ENCODE measurements around the gene PROX1. TPM values are rescaled to one million over a fixed set of nuclear protein-coding genes. Genes with fewer than 3 reads are reported as not detected.

Gene PROX1
- total and polyA plus RNA-seq, 2 of the 4 experiments (the other 2 are of a cell fraction) = under 0.01 to 0.02 TPM

- Histone ChIP-seq H2AK5ac (ENCODE audit: low read depth, low read length) (no peak overlapping the region), H2BK15ac (ENCODE audit: low read depth, low read length) (no peak overlapping the region), H3K79me1 (ENCODE audit: low read depth in 1 of 2, low read length in 2 of 2) (no peaks in the 10 kb centered on the region), H3K9me3 (ENCODE audit: control insufficient read depth, insufficient read depth, low read length) (no peaks in the 10 kb centered on the region), H2BK120ac (ENCODE audit: low read depth, low read length) (no peak overlapping the region), H3K56ac (ENCODE audit: extremely low read depth, insufficient read depth, low read length) (no peak overlapping the region), H3K9ac (ENCODE audit: low read depth, low read length) (no peak overlapping the region), H4K8ac (ENCODE audit: low read depth in 2 of 2, low read length in 2 of 2) (no peak overlapping the region), H2AFZ (replicated peaks; ENCODE audit: low read length, poor library complexity) (no peak overlapping the region), H2BK5ac (ENCODE audit: low read depth, low read length, poor library complexity, severe bottlenecking) (no peak overlapping the region), H3K4ac (ENCODE audit: low read depth, low read length) (no peak overlapping the region), H2BK20ac (ENCODE audit: low read depth, low read length) (no peak overlapping the region), H4K91ac (ENCODE audit: insufficient read depth, low read depth, low read length) (no peak overlapping the region), H4K5ac (ENCODE audit: low read depth, low read length) (no peak overlapping the region), H3K27me3 (ENCODE audit: control insufficient read depth, insufficient read depth, low read length) (no peaks in the 10 kb centered on the region; the same call in 1 of the 2 replicates), H3K14ac (replicated peaks; ENCODE audit: low read depth, low read length) (no peak overlapping the region), H3K27ac (ENCODE audit: insufficient read depth, low read length) (no peak overlapping the region), H3K23ac (ENCODE audit: low read depth, low read length) (no peak overlapping the region), H2AK9ac (replicated peaks; ENCODE audit: low read depth, low read length, poor library complexity) (no peak overlapping the region), H4K20me1 (ENCODE audit: insufficient read depth, low read length) (no peaks in the 10 kb centered on the region), H3K9me1 (ENCODE audit: insufficient read depth, low read length) (no peaks in the 10 kb centered on the region), H3K4me1 (ENCODE audit: control insufficient read depth, insufficient read depth, low read length) (no peaks in the 10 kb centered on the region), H3K4me3 (ENCODE audit: insufficient read depth, low read depth, low read length) (no peak overlapping the region), H3K4me2 (ENCODE audit: low read depth, low read length) (no peak overlapping the region), H3K36me3 (ENCODE audit: control insufficient read depth, insufficient read depth, low read length) (no peaks in the 10 kb centered on the region), H3K18ac (ENCODE audit: low read depth, low read length) (no peak overlapping the region)
- ChIA-PET CTCF (no interaction called here), POLR2A (ENCODE audit: unreplicated experiment) (no interaction called here)
- dilution Hi-C loops (cut with HindIII; ENCODE audit: low sequenced_read_pairs, unreplicated experiment) (no loop called here), intact Hi-C loops (cut with micrococcal nuclease) (no loop called here), in situ Hi-C loops (cut with MboI; ENCODE audit: low sequenced_read_pairs) (no loop called here)
- BruUV-seq (replicated peaks) = no TSS peak
- DNase-seq = no peak
- no peak for ATAC-seq (ENCODE audit: low read depth)
- no peak for TF ChIP-seq SMC3 (IDR thresholded peaks at IDR 0.05; ENCODE audit: low read depth, low read length)
- no CpG with 5 or more reads among the region's 3 CpGs for WGBS, 2 experiments (ENCODE audit: extremely low coverage in 2 of 2, insufficient read length in 1 of 2)
These were observed 17.9 kb downstream of the PROX1 start for GRCh38 chr1:214005708-214006107.

Measured in IMR-90 (cell line).